HT1080 (cell line): ENCODE measurements around the gene BAX. TPM values are rescaled to one million over a fixed set of nuclear protein-coding genes. Genes with fewer than 3 reads are reported as not detected.
A peak's percentile ranks its signal among the peaks of the same experiment; 100 is the strongest.

ENCODE experiments used
- DNase-seq: peaks from one replicate; pipeline ENCODE4 v3.0.0-alpha.2; 2015; ENCODE audit warnings: low read depth
- total RNA-seq: library from RNA; depleted of rRNA; stranded (reverse); fragments of >200 nt; shearing (Covaris generic); gene quantifications from 2 replicates; pipeline ENCODE4 v1.2.3, GENCODE V29; 2014

Gene BAX
- total RNA-seq, 1 experiment from 2014 or later, result 273 TPM

GRCh38 chr19:48982280-48982679 lies 27.6 kb downstream of the BAX start:
- DNase-seq, result no peak

- DNase-seq, result no peak
Observed at GRCh38 chr19:48985711-48986110, 31.0 kb downstream of the BAX start.

- no peak for DNase-seq
Observed at GRCh38 chr19:48986211-48986610, 31.5 kb downstream of the BAX start.

GRCh38 chr19:48987323-48987722 lies 32.6 kb downstream of the BAX start:
- no peak for DNase-seq

- no peak for DNase-seq
Observed at GRCh38 chr19:48988286-48988685, 33.6 kb downstream of the BAX start.

- no peak for DNase-seq
Observed at GRCh38 chr19:48988860-48989259, 34.2 kb downstream of the BAX start.

GRCh38 chr19:48989701-48990291 lies 35.1 kb downstream of the BAX start:
- DNase-seq, result no peak

- no peak for DNase-seq
Observed at GRCh38 chr19:48990400-48990799, 35.7 kb downstream of the BAX start.

- DNase-seq, result no peak
Observed at GRCh38 chr19:48991011-48991609, 36.4 kb downstream of the BAX start.

GRCh38 chr19:48991873-48992580 lies 37.4 kb downstream of the BAX start:
- peak; percentile 81 for DNase-seq

- DNase-seq, result no peak
Observed at GRCh38 chr19:48992581-48993174, 38.0 kb downstream of the BAX start.

- DNase-seq, result peak; percentile 100
Observed at GRCh38 chr19:48993175-48994034, 38.7 kb downstream of the BAX start, which contains the start of the genes GYS1 and RUVBL2. Gene GYS1, minus strand, starts transcription at chr19:48993309. Its CDS starts 197 bp downstream, at chr19:48993112. Gene RUVBL2, plus strand, starts transcription at chr19:48993887. Its CDS starts 25 bp downstream, at chr19:48993912.

GRCh38 chr19:48994035-48994386 lies 39.3 kb downstream of the BAX start:
- DNase-seq, result no peak

GRCh38 chr19:48997972-48998371 lies 43.3 kb downstream of the BAX start:
- DNase-seq, result peak; percentile 61

GRCh38 chr19:48999481-49000325 lies 45.0 kb downstream of the BAX start:
- DNase-seq, result peak; percentile 54

- no peak for DNase-seq
Observed at GRCh38 chr19:49004133-49004532, 49.5 kb downstream of the BAX start.

- DNase-seq, result no peak
Observed at GRCh38 chr19:49004964-49005614, 50.4 kb downstream of the BAX start.

- no peak for DNase-seq
Observed at GRCh38 chr19:49006905-49007304, 52.2 kb downstream of the BAX start.

GRCh38 chr19:49009828-49010227 lies 55.2 kb downstream of the BAX start:
- DNase-seq, result no peak

- no peak for DNase-seq
Observed at GRCh38 chr19:49010453-49010852, 55.8 kb downstream of the BAX start.
